ENCODE results near the gene P2RY6. TPM values are rescaled to one million over a fixed set of nuclear protein-coding genes. Genes with fewer than 3 reads are reported as not detected.

The P2RY6 gene
- total and polyA plus RNA-seq, 2 of the 4 experiments (the other 2 are of a cell fraction): 0.44 TPM; not detected in 1

DNA sequence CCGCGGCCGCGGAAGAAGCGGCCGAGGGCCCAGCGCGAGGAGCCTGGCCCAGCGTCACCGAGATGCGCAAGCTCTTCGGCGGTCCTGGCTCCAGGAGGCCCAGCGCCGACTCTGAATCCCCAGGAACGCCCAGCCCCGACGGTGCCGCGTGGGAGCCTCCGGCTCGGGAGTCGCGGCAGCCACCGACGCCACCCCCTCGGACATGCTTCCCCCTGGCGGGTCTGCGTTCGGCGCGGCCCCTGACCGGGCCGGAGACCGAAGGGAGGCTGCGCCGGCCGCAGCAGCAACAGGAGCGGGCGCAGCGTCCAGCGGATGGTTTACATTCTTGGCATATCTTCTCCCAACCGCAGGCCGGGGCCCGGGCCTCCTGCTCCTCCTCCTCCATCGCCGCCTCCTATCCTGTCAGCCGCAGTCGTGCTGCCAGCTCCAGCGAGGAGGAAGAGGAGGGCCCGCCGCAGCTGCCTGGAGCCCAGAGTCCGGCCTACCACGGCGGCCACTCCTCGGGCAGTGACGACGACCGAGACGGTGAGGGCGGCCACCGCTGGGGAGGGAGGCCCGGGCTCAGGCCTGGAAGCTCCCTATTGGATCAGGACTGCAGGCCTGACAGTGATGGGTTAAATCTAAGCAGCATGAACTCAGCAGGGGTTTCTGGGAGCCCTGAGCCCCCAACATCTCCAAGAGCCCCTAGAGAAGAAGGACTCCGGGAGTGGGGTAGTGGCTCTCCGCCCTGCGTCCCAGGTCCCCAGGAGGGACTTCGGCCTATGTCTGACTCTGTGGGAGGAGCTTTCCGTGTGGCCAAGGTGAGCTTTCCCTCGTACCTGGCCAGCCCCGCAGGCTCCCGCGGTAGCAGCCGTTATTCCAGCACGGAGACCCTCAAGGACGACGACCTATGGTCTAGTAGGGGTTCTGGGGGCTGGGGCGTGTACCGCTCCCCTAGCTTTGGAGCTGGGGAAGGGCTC, 37.1 kb downstream of the P2RY6 start (continued):
- peak; percentile 5; the same call in 1 of the 2 replicates for TF ChIP-seq RAD21 (IDR thresholded peaks at IDR 0.05; ENCODE audit: low read length)
- TF ChIP-seq FOS (IDR thresholded peaks at IDR 0.05; ENCODE audit: low read depth, low read length): no peak
- no peak for TF ChIP-seq RFX5 (IDR thresholded peaks at IDR 0.05; ENCODE audit: low read depth, low read length)
- TF ChIP-seq RCOR1 (IDR thresholded peaks at IDR 0.05; ENCODE audit: insufficient replicate concordance, low read length): no peak

DNA sequence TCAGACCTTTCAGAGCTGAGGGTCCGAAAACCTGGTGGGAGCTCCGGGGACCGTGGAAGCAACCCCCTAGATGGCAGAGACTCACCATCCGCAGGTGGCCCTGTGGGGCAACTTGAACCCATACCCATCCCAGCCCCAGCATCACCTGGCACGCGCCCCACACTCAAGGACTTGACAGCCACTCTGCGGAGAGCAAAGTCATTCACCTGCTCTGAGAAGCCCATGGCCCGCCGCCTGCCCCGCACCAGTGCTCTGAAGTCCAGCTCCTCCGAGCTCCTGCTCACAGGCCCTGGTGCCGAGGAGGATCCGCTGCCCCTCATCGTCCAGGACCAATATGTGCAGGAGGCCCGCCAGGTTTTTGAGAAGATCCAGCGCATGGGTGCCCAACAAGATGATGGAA, 37.9 kb downstream of the P2RY6 start:
- POLR2A ChIA-PET (ENCODE audit: unreplicated experiment): interaction anchor here (0.6 kb wide), 1 partner anchor 1753 kb away, joined by 3 read pairs; no protein-coding TSS in a partner anchor
- H3K9ac ChIP-seq (ENCODE audit: low read depth, low read length): peak overlapping the region; percentile 83

More for the DNA sequence above, 37.9 kb downstream of the P2RY6 start:
- Histone ChIP-seq H3K36me3 (ENCODE audit: control insufficient read depth, insufficient read depth, low read length) (peaks cover 18% of the 10 kb centered on the region; the same call in 1 of the 2 replicates), H2BK15ac (ENCODE audit: low read depth, low read length) (no peak overlapping the region), H4K8ac (ENCODE audit: low read depth in 2 of 2, low read length in 2 of 2) (peak overlapping the region in 1 of 2 experiments; percentile 79; a peak in 2 of 4 replicates), H2AK9ac (replicated peaks; ENCODE audit: low read depth, low read length, poor library complexity) (peak overlapping the region; percentile 98), H3K4me2 (ENCODE audit: low read depth, low read length) (peak overlapping the region; percentile 95), H2AK5ac (ENCODE audit: low read depth, low read length) (peak overlapping the region; percentile 36), H3K4me3 (ENCODE audit: insufficient read depth, low read depth, low read length) (peak overlapping the region; percentile 63), H2BK20ac (ENCODE audit: low read depth, low read length) (no peak overlapping the region), H4K5ac (ENCODE audit: low read depth, low read length) (no peak overlapping the region), H3K14ac (replicated peaks; ENCODE audit: low read depth, low read length) (peak overlapping the region; percentile 90), H3K23ac (ENCODE audit: low read depth, low read length) (peak overlapping the region; percentile 85; the same call in 1 of the 2 replicates), H3K9me3 (ENCODE audit: control insufficient read depth, insufficient read depth, low read length) (no peaks in the 10 kb centered on the region), H4K20me1 (ENCODE audit: insufficient read depth, low read length) (peaks cover 62% of the 10 kb centered on the region), H2BK120ac (ENCODE audit: low read depth, low read length) (peak overlapping the region; percentile 50; the same call in 1 of the 2 replicates), H2AFZ (replicated peaks; ENCODE audit: low read length, poor library complexity) (no peak overlapping the region), H3K18ac (ENCODE audit: low read depth, low read length) (no peak overlapping the region), H2BK5ac (ENCODE audit: low read depth, low read length, poor library complexity, severe bottlenecking) (peak overlapping the region; percentile 92), H3K79me1 (ENCODE audit: low read depth in 1 of 2, low read length in 2 of 2) (peaks cover 4 to 47% of the 10 kb centered on the region in 2 experiments; a peak in 2 of 4 replicates), H3K4me1 (ENCODE audit: control insufficient read depth, insufficient read depth, low read length) (peaks cover 42% of the 10 kb centered on the region), H3K56ac (ENCODE audit: extremely low read depth, insufficient read depth, low read length) (no peak overlapping the region), H3K4ac (ENCODE audit: low read depth, low read length) (peak overlapping the region; percentile 86), H4K91ac (ENCODE audit: insufficient read depth, low read depth, low read length) (peak overlapping the region; percentile 94; the same call in 1 of the 2 replicates), H3K27ac (ENCODE audit: insufficient read depth, low read length) (peak overlapping the region; percentile 89), H3K9me1 (ENCODE audit: insufficient read depth, low read length) (0 out of 2 replicates have a peak, but pooled peaks cover 6% of the 10 kb centered on the region), H3K27me3 (ENCODE audit: control insufficient read depth, insufficient read depth, low read length) (no peaks in the 10 kb centered on the region)
- no peak for TF ChIP-seq RAD21 (IDR thresholded peaks at IDR 0.05; ENCODE audit: low read length)
- no peak for TF ChIP-seq MXI1 (IDR thresholded peaks at IDR 0.05; ENCODE audit: borderline replicate concordance, low read depth, low read length)
- no peak for TF ChIP-seq CEBPB (IDR thresholded peaks at IDR 0.05; ENCODE audit: low read depth, low read length)
- TF ChIP-seq, protein P1, sequence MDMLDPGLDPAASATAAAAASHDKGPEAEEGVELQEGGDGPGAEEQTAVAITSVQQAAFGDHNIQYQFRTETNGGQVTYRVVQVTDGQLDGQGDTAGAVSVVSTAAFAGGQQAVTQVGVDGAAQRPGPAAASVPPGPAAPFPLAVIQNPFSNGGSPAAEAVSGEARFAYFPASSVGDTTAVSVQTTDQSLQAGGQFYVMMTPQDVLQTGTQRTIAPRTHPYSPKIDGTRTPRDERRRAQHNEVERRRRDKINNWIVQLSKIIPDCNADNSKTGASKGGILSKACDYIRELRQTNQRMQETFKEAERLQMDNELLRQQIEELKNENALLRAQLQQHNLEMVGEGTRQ (IDR thresholded peaks at IDR 0.05; ENCODE audit: low read depth, low read length): no peak
- no peak for TF ChIP-seq RCOR1 (IDR thresholded peaks at IDR 0.05; ENCODE audit: insufficient replicate concordance, low read length)
- TF ChIP-seq RFX5 (IDR thresholded peaks at IDR 0.05; ENCODE audit: low read depth, low read length): no peak
- TF ChIP-seq, protein P2, sequence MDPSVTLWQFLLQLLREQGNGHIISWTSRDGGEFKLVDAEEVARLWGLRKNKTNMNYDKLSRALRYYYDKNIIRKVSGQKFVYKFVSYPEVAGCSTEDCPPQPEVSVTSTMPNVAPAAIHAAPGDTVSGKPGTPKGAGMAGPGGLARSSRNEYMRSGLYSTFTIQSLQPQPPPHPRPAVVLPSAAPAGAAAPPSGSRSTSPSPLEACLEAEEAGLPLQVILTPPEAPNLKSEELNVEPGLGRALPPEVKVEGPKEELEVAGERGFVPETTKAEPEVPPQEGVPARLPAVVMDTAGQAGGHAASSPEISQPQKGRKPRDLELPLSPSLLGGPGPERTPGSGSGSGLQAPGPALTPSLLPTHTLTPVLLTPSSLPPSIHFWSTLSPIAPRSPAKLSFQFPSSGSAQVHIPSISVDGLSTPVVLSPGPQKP (IDR thresholded peaks at IDR 0.05; ENCODE audit: borderline replicate concordance, low read depth, low read length): no peak
- TF ChIP-seq MAZ (IDR thresholded peaks at IDR 0.05; ENCODE audit: borderline replicate concordance, low read depth, low read length): no peak
- no peak for TF ChIP-seq POLR2A (IDR thresholded peaks at IDR 0.05; ENCODE audit: low read depth, low read length)
- no peak for TF ChIP-seq BHLHE40 (IDR thresholded peaks at IDR 0.05; ENCODE audit: low read depth, low read length)
- TF ChIP-seq FOS (IDR thresholded peaks at IDR 0.05; ENCODE audit: low read depth, low read length): no peak
- ATAC-seq (ENCODE audit: low read depth): no peak
- intact Hi-C loops (cut with micrococcal nuclease): no loop called here
- BruUV-seq (replicated peaks): no TSS peak
- dilution Hi-C loops (cut with HindIII; ENCODE audit: low sequenced_read_pairs, unreplicated experiment): no loop called here
- CTCF ChIA-PET: interaction anchor here (1.1 to 2.2 kb wide), 2 partner anchors 13 to 41 kb away, joined by 3 to 15 read pairs; no protein-coding TSS in a partner anchor
- no peak for DNase-seq
- 67% methylated on average over 12 of the region's 16 CpGs; no CpG with 5 or more reads in 1 of the 2 experiments for WGBS, 2 experiments (ENCODE audit: extremely low coverage in 2 of 2, insufficient read length in 1 of 2)
- in situ Hi-C loops (cut with MboI; ENCODE audit: low sequenced_read_pairs): no loop called here

Measured in IMR-90 (cell line).